Keratinocyte (primary cell): ENCODE data around the gene MTPN. TPM values are rescaled to one million over a fixed set of nuclear protein-coding genes. Genes with fewer than 3 reads are reported as not detected.
A peak's percentile ranks its signal among the peaks of the same experiment; 100 is the strongest.

ENCODE experiments used
- DNase-seq: peaks from one replicate; pipeline ENCODE4 v3.0.0-alpha.2; 2011; ENCODE audit warnings: low read depth, missing footprints, low spot score
- FAIRE-seq: peaks from 2 replicates; lab custom pipeline; 2011; peaks lifted over from hg19 to GRCh38; lab: Jason Lieb, UNC
- H2AFZ ChIP-seq: 2 replicates; pipeline ENCODE4 v1.6.0; 2012; ENCODE audit warnings: low read length, control low read depth, inconsistent platforms; ENCODE audit not compliant: control insufficient read depth
- H3K27ac ChIP-seq: 2 replicates; pipeline ENCODE4 v1.5.1; 2011; ENCODE audit warnings: low read length; ENCODE audit not compliant: control insufficient read depth, insufficient read depth
- H3K27me3 ChIP-seq: 3 replicates; pipeline ENCODE4 v1.6.0; 2011; ENCODE audit warnings: low read length; ENCODE audit not compliant: control insufficient read depth, insufficient read depth; ENCODE audit errors: extremely low read depth
- H3K36me3 ChIP-seq, 2 experiments: 2 replicates in 1 of 2; 3 replicates in 1 of 2; pipeline ENCODE4 v1.5.1; 2011; ENCODE audit warnings: low read length in 2 of 2, mild to moderate bottlenecking in 1 of 2; ENCODE audit not compliant: control insufficient read depth in 2 of 2, insufficient read depth in 2 of 2; ENCODE audit errors: extremely low read depth in 1 of 2
- H3K4me1 ChIP-seq: 3 replicates; pipeline ENCODE4 v1.5.1; 2011; ENCODE audit warnings: low read length; ENCODE audit not compliant: control insufficient read depth, insufficient read depth; ENCODE audit errors: extremely low read depth
- H3K4me2 ChIP-seq: 3 replicates; pipeline ENCODE4 v1.6.0; 2011; ENCODE audit warnings: low read depth, low read length; ENCODE audit not compliant: control insufficient read depth, insufficient read depth; ENCODE audit errors: extremely low read depth
- H3K4me3 ChIP-seq, 3 experiments: fragments of 200-600 bp in 1 of 3; sonication (generic) in 1 of 3; 2 replicates in 2 of 3; 3 replicates in 1 of 3; pipeline ENCODE4 v1.5.1; 2011 to 2016; ENCODE audit warnings: low read length in 3 of 3, mild to moderate bottlenecking in 3 of 3, control low read depth in 2 of 3, inconsistent platforms in 1 of 3, low read depth in 1 of 3, mixed read lengths in 1 of 3, mixed run types in 1 of 3, moderate library complexity in 1 of 3; ENCODE audit not compliant: control insufficient read depth in 2 of 3, insufficient read depth in 2 of 3; ENCODE audit errors: extremely low read depth in 1 of 3
- H3K79me2 ChIP-seq: 2 replicates; pipeline ENCODE4 v1.6.0; 2012; ENCODE audit warnings: low read length; ENCODE audit not compliant: control insufficient read depth, insufficient read depth
- H3K9ac ChIP-seq: 3 replicates; pipeline ENCODE4 v1.6.0; 2011; ENCODE audit warnings: low read length; ENCODE audit not compliant: control insufficient read depth, insufficient read depth; ENCODE audit errors: extremely low read depth
- H3K9me1 ChIP-seq: 3 replicates; pipeline ENCODE4 v1.6.0; 2011; ENCODE audit warnings: low read length; ENCODE audit not compliant: control insufficient read depth, insufficient read depth; ENCODE audit errors: extremely low read depth
- H3K9me3 ChIP-seq: 2 replicates; pipeline ENCODE4 v1.5.1; 2012; ENCODE audit warnings: low read depth, low read length; ENCODE audit not compliant: control insufficient read depth
- H4K20me1 ChIP-seq: 3 replicates; pipeline ENCODE4 v1.6.0; 2011; ENCODE audit warnings: low read length; ENCODE audit not compliant: control insufficient read depth, insufficient read depth; ENCODE audit errors: extremely low read depth
- CTCF ChIP-seq, 3 experiments: IDR thresholded peaks in 1 of 3; conservative IDR thresholded peaks in 1 of 3; optimal IDR thresholded peaks in 1 of 3; 2 replicates in 2 of 3; 3 replicates in 1 of 3; pipeline versions ENCODE3 to v1.5.1; 2011; ENCODE audit warnings: low read length in 3 of 3, mild to moderate bottlenecking in 3 of 3, moderate library complexity in 2 of 3, control low read depth in 1 of 3, inconsistent platforms in 1 of 3; ENCODE audit not compliant: insufficient read depth in 2 of 3; ENCODE audit errors: extremely low read depth in 1 of 3
- EZH2 ChIP-seq: IDR thresholded peaks from one replicate; pipeline ENCODE4 v1.6.1; 2012; ENCODE audit warnings: inconsistent platforms, mild to moderate bottlenecking, low read length, moderate library complexity
- dilution Hi-C: fragments of 300-500 bp; cut with MboI; formaldehyde crosslinking; loops from one replicate; pipeline ENCODE4 v1.7.0; 2020; ENCODE audit warnings: low sequenced_read_pairs; ENCODE audit not compliant: extremely low pct_ligation_motif_present
- polyA plus RNA-seq, 5 experiments: library from polyadenylated mRNA; depleted of rRNA in 3 of 5; stranded (reverse) in 3 of 5; stranded (forward) in 1 of 5; unstranded in 1 of 5; fragments of >200 nt; gene quantifications; 1 replicate in 1 of 5; 2 replicates in 3 of 5; 3 replicates in 1 of 5; pipeline versions ENCODE4 v1.2.1 to v1.2.3, GENCODE V29; 2011 to 2012; ENCODE audit warnings: missing spikeins in 2 of 5, low read depth in 1 of 5, low replicate concordance in 1 of 5

MTPN gene
- polyA plus RNA-seq, 1 donor (not counting 4 experiments of a cell fraction or from before 2014, with no cell fraction given): 151 TPM

GRCh38 chr7:135933509-135934188, 43.5 kb downstream of the MTPN start:
- H4K20me1 ChIP-seq: peaks cover 4% of the 10 kb centered on the region
- peak overlapping the region; percentile 20 for H3K27ac ChIP-seq
- TF ChIP-seq EZH2: no peak
- no peak for TF ChIP-seq CTCF (optimal IDR thresholded peaks at IDR 0.05 in 1 of 3, IDR thresholded peaks at IDR 0.05 in 1 of 3, conservative IDR thresholded peaks at IDR 0.05 in 1 of 3; ENCODE audit: extremely low read depth in 1 of 3, insufficient read depth in 2 of 3, low read length in 3 of 3)
- H3K79me2 ChIP-seq: peaks cover 66% of the 10 kb centered on the region
- H3K9me3 ChIP-seq: no peaks in the 10 kb centered on the region
- no peak for FAIRE-seq
- H3K4me2 ChIP-seq: no peak overlapping the region
- H3K36me3 ChIP-seq: peaks cover 3 to 5% of the 10 kb centered on the region in 2 experiments
- H3K4me1 ChIP-seq: no peaks in the 10 kb centered on the region
- H3K27me3 ChIP-seq: no peaks in the 10 kb centered on the region
- dilution Hi-C loops: no loop called here
- H3K4me3 ChIP-seq: no peak overlapping the region
- DNase-seq: no peak
- H3K9ac ChIP-seq: no peak overlapping the region
- no peak overlapping the region for H2AFZ ChIP-seq
- H3K9me1 ChIP-seq: no peaks in the 10 kb centered on the region

- FAIRE-seq (no peak), DNase-seq (no peak)
- Histone ChIP-seq H3K79me2 (peaks cover 53% of the 10 kb centered on the region), H3K4me2 (no peak overlapping the region), H3K27me3 (no peaks in the 10 kb centered on the region), H3K9ac (no peak overlapping the region), H3K36me3 (peaks cover 3 to 5% of the 10 kb centered on the region in 2 experiments), H3K4me1 (no peaks in the 10 kb centered on the region), H3K27ac (no peak overlapping the region), H3K9me3 (no peaks in the 10 kb centered on the region), H3K9me1 (no peaks in the 10 kb centered on the region), H2AFZ (no peak overlapping the region), H3K4me3 (no peak overlapping the region), H4K20me1 (peaks cover 4% of the 10 kb centered on the region)
- no peak for TF ChIP-seq EZH2
- TF ChIP-seq CTCF (optimal IDR thresholded peaks at IDR 0.05 in 1 of 3, IDR thresholded peaks at IDR 0.05 in 1 of 3, conservative IDR thresholded peaks at IDR 0.05 in 1 of 3; ENCODE audit: extremely low read depth in 1 of 3, insufficient read depth in 2 of 3, low read length in 3 of 3): no peak
- dilution Hi-C loops: no loop called here
Observed at GRCh38 chr7:135932131-135932530, 45.0 kb downstream of the MTPN start.
